GM12872 (cell line): ENCODE results near the gene MACF1.

Source experiments
- TF ChIP-seq, protein P1 (sequence below): IDR thresholded peaks from 3 replicates; pipeline ENCODE4 v1.5.1; 2011; ENCODE audit warnings: low read depth, mild to moderate bottlenecking, low read length, moderate library complexity; ENCODE audit not compliant: insufficient read depth

The MACF1 gene

DNA sequence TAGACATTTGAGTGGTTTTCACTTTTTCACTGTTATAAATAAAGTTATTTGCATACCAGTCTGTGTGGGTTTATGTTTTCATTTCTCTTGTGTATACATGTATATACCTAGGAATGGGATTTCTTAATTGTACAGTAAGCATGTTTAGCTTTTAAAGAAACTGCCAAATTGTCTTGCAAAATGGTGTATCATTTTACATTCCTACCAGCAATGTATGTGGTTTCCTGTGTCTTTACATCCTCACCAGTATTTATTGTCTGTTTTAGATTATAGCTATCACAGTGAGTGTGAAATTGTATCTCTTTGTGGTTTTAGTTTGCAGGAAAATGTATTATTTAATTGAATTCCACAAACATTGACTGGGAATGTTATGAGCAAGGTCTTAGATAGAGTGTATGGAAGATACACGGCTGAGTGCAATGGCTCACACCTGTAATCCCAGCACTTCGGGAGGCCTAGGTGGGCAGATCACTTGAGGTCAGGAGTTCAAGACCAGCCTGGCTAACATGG lies 57.3 kb downstream of the MACF1 start:
- TF ChIP-seq, protein P1, sequence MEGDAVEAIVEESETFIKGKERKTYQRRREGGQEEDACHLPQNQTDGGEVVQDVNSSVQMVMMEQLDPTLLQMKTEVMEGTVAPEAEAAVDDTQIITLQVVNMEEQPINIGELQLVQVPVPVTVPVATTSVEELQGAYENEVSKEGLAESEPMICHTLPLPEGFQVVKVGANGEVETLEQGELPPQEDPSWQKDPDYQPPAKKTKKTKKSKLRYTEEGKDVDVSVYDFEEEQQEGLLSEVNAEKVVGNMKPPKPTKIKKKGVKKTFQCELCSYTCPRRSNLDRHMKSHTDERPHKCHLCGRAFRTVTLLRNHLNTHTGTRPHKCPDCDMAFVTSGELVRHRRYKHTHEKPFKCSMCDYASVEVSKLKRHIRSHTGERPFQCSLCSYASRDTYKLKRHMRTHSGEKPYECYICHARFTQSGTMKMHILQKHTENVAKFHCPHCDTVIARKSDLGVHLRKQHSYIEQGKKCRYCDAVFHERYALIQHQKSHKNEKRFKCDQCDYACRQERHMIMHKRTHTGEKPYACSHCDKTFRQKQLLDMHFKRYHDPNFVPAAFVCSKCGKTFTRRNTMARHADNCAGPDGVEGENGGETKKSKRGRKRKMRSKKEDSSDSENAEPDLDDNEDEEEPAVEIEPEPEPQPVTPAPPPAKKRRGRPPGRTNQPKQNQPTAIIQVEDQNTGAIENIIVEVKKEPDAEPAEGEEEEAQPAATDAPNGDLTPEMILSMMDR = no peak

DNA sequence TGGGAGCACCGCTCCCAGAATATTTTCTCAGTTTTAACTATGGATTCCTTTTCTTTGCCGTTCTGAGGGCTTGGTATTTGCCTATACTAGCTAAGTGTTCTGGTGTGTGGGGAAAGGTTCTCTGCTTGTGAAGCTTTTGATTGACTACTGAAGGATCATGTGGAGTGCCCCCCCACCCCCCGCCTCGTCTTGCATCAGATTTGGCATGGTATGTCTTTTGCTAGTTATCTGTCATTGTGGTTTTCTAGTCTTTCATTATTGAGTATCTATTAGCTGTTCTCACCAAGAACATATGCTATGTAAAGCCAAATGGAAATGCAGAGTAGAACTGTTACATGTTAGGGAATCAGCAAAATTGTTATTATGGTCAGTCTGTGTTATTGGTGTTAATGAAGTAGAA lies 58.3 kb downstream of the MACF1 start:
- TF ChIP-seq, protein P1 = no peak

DNA sequence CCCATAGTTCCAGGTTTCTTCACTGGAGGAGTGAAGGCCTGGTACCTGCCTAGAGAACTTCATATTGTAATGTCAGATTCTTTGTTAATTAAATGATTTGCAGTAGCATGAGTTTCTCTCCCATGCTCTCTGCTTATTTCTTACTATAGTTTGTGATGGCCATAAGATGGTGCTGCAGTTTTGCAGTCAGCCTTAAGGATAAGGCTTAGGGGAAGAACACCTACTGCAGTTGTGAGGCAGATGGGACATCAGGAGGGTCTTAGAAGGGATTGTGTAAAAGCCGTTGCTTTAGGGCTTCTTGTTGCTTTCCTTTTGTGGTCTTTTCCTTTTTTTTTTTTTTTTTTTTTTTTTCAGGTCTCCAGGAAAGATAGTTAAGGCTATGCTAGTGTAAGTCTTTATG lies 61.8 kb downstream of the MACF1 start:
- TF ChIP-seq, protein P1 = peak; percentile 39; the same call in 2 of the 3 replicates

DNA sequence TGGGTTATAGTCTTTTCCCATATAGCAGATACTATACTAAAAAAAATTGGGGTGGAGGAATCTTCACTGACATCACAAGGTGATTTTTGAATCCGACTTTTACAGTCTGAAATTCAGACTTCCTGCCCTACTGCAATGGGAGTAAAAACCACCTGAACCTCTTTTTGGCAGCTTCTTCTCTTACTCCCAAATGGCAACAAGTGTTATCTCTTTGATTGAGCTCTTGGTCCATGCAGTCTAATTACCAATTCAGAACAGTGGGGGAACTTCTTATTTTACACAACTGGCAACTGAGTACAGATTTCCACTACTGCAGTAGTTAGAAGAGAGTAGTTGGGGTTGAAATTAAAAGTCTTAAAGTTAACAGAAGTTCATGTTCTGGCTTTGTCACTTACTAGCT lies 62.3 kb downstream of the MACF1 start:
- TF ChIP-seq, protein P1 = no peak

DNA sequence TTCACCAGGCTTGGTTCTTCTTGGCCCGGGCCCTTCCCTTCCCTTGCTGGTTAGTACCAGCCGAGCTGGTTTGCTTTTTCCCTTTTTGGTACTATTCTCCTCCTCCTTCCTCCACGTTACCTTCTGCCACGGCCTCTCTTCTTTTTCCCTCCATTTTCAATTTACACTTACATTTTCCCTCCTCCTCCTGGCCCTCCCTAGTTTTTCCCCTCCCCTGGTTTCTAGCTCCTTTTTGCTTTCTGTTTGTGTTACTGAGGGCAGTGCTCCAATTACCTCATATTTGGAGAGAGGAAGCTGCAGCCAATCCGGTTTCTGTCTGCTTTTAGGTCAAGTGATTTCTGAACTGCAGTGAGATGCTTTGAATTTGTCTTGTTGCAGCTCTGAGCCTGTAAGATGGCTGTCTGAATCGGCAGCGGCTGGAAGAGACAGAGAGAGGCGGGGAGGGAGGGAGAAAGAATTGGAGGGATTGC lies 63.7 kb downstream of the MACF1 start:
- TF ChIP-seq, protein P1 = no peak

DNA sequence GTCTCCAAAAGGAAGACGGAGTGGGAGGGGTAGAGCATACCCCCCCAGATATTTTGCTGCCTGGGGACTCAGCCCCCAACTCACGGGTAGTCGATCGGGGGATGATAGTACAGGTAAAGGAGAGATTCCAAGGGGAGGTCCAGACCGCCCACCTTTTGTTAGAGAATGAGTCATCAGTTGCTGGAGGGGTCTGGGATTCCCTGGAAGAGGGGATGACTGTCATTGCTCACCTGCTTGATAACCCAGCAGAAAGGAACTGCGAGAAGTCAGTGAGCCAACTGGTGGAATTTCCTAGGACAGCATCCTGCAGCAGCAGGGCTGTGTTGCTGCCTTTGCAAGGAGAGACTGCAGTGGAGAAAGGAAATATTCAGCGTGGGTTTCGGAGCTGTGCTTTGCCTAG lies 64.4 kb downstream of the MACF1 start:
- TF ChIP-seq, protein P1 = no peak

DNA sequence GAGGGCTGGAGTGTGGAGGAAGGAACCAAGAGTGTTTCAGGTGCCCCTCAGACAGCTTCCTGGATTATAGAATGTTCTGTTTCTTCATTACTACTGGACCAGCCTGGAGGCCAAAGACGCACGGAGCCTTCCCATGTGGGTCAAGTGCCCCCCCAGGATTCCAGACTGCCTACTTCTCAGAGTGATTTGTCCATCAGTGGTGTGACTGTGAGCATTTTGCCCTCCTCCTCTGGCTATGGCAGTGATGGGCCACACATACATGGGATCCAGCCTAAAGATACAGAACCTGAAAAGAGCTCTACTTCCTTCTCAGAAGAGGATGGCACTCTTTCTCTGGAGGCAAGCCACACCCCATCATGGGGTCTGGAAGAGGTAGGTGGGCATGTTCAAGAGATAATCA lies 64.9 kb downstream of the MACF1 start:
- TF ChIP-seq, protein P1 = no peak
